Activated CD4-positive, alpha-beta T cell treated with anti-CD3 and anti-CD28 coated beads, Interleukin-2, amount 50 U/mL, for 24 hours (primary cell): Measurements from ENCODE around the gene IGSF9.

Source experiments
- DNase-seq, 2 donors: peaks; one replicate each; pipeline ENCODE4 v3.0.0-alpha.2; 2020; ENCODE audit warnings: low read depth in 1 of 2, low spot score in 1 of 2

Gene IGSF9

GRCh38 chr1:159934136-159935039, 11.0 kb downstream of the IGSF9 start:
- DNase-seq: no peak

GRCh38 chr1:159933347-159933746, 12.1 kb downstream of the IGSF9 start:
- no peak for DNase-seq

GRCh38 chr1:159932296-159933285, 12.8 kb downstream of the IGSF9 start:
- DNase-seq: no peak

GRCh38 chr1:159931795-159932173, 13.6 kb downstream of the IGSF9 start:
- no peak for DNase-seq

GRCh38 chr1:159931101-159931794, 14.2 kb downstream of the IGSF9 start:
- no peak for DNase-seq

GRCh38 chr1:159930634-159931033, 14.8 kb downstream of the IGSF9 start:
- no peak for DNase-seq

GRCh38 chr1:159930216-159930615, 15.2 kb downstream of the IGSF9 start:
- no peak for DNase-seq

- DNase-seq: no peak
Measured at GRCh38 chr1:159929155-159930051, 16.0 kb downstream of the IGSF9 start.

GRCh38 chr1:159928491-159929050, 16.8 kb downstream of the IGSF9 start:
- no peak for DNase-seq

GRCh38 chr1:159927849-159928431, 17.5 kb downstream of the IGSF9 start:
- DNase-seq: no peak

- no peak for DNase-seq
Measured at GRCh38 chr1:159927211-159927848, 18.1 kb downstream of the IGSF9 start.

GRCh38 chr1:159925719-159926078, 19.7 kb downstream of the IGSF9 start:
- DNase-seq: peak in 1 of 2 donors; percentile 21

GRCh38 chr1:159924791-159925718, 20.4 kb downstream of the IGSF9 start, which contains the start of gene TAGLN2:
Gene TAGLN2 (minus strand): TSS chr1:159925507. CDS start chr1:159920509, 4,998 bp downstream.
- peak; percentile 79 to 86 for DNase-seq

GRCh38 chr1:159924025-159924790, 21.2 kb downstream of the IGSF9 start:
- DNase-seq: peak; percentile 21 to 33

- peak; percentile 41 to 72 for DNase-seq
Measured at GRCh38 chr1:159923203-159924024, 22.0 kb downstream of the IGSF9 start.

- no peak for DNase-seq
Measured at GRCh38 chr1:159922511-159923202, 22.8 kb downstream of the IGSF9 start.
